Endothelial cell of umbilical vein (primary cell): Measurements from ENCODE around the gene DNAH3. TPM values are rescaled to one million over a fixed set of nuclear protein-coding genes. Genes with fewer than 3 reads are reported as not detected.

Experiments
- BruUV-seq: library from RNA; stranded (reverse); fragments of 400-500 nt; replicated peaks from 2 replicates; lab custom pipeline; 2021; lab: Mats Ljungman, UMichigan
- CTCF ChIA-PET: fragments of 300-600, 350-600 bp; sonication (Branson Sonifier 250); formaldehyde crosslinking; loops from one replicate; lab custom pipeline; 2021; ENCODE audit warnings: antibody characterized with exemption, inconsistent platforms; lab: Charles Lee
- POLR2A ChIA-PET: fragments of 300-600, 350-600 bp; sonication (Branson Sonifier 250); formaldehyde crosslinking; loops from one replicate; lab custom pipeline; 2021; ENCODE audit warnings: antibody characterized with exemption, inconsistent platforms; lab: Charles Lee
- DNase-seq: peaks from one replicate; pipeline ENCODE4 v3.0.0-alpha.2; 2011; ENCODE audit warnings: low read depth, low spot score
- FAIRE-seq: peaks from 2 replicates; lab custom pipeline; 2011; peaks lifted over from hg19 to GRCh38; lab: Jason Lieb, UNC
- H2AFZ ChIP-seq: 2 replicates; pipeline ENCODE4 v1.6.0; 2012; ENCODE audit warnings: low read depth, low read length, control low read depth, inconsistent platforms
- H3K27ac ChIP-seq: 2 replicates; pipeline ENCODE4 v1.5.1; 2011; ENCODE audit warnings: low read depth, mild to moderate bottlenecking, control low read depth, low read length, moderate library complexity; ENCODE audit not compliant: insufficient read depth
- H3K27me3 ChIP-seq, 2 experiments: 2 replicates each; pipeline versions ENCODE4 v1.6.0 to v1.6.1; 2011; ENCODE audit warnings: low read length in 2 of 2, mixed read lengths in 1 of 2; ENCODE audit not compliant: control insufficient read depth in 2 of 2, insufficient read depth in 2 of 2
- H3K36me3 ChIP-seq, 2 experiments: 2 replicates in 1 of 2; 3 replicates in 1 of 2; pipeline ENCODE4 v1.5.1; 2011; ENCODE audit warnings: low read length in 2 of 2, mild to moderate bottlenecking in 1 of 2, moderate library complexity in 1 of 2; ENCODE audit not compliant: control insufficient read depth in 2 of 2, insufficient read depth in 2 of 2; ENCODE audit errors: extremely low read depth in 1 of 2
- H3K4me1 ChIP-seq: 3 replicates; pipeline ENCODE4 v1.5.1; 2011; ENCODE audit warnings: mild to moderate bottlenecking, low read length; ENCODE audit not compliant: control insufficient read depth, insufficient read depth; ENCODE audit errors: extremely low read depth
- H3K4me2 ChIP-seq: 2 replicates; pipeline ENCODE4 v1.6.1; 2011; ENCODE audit warnings: low read length, control low read depth, mixed read lengths; ENCODE audit not compliant: insufficient read depth
- H3K4me3 ChIP-seq, 3 experiments: fragments of 200-600 bp in 1 of 3; sonication (generic), shearing (Covaris generic) in 1 of 3; replicated peaks in 1 of 3; 2 replicates each; pipeline ENCODE4 v1.5.1; 2011 to 2016; ENCODE audit warnings: control low read depth in 3 of 3, low read length in 3 of 3, mild to moderate bottlenecking in 2 of 3, inconsistent platforms in 1 of 3, low read depth in 1 of 3, moderate library complexity in 1 of 3; ENCODE audit not compliant: insufficient read depth in 1 of 3
- H3K79me2 ChIP-seq: 2 replicates; pipeline ENCODE4 v1.6.0; 2012; ENCODE audit warnings: low read length, inconsistent platforms; ENCODE audit not compliant: control insufficient read depth, insufficient read depth
- H3K9ac ChIP-seq: replicated peaks from 2 replicates; pipeline ENCODE3; 2011; ENCODE audit warnings: low read length, control low read depth; ENCODE audit not compliant: insufficient read depth; ENCODE audit errors: extremely low read depth
- H3K9me1 ChIP-seq: replicated peaks from 3 replicates; pipeline ENCODE4 v1.6.0; 2011; ENCODE audit warnings: mild to moderate bottlenecking, low read length; ENCODE audit not compliant: control insufficient read depth, insufficient read depth; ENCODE audit errors: extremely low read depth
- H3K9me3 ChIP-seq: replicated peaks from 2 replicates; pipeline ENCODE4 v1.5.1; 2012; ENCODE audit warnings: low read length, inconsistent platforms; ENCODE audit not compliant: control insufficient read depth, insufficient read depth
- H4K20me1 ChIP-seq: replicated peaks from 2 replicates; pipeline ENCODE3; 2011; ENCODE audit warnings: mild to moderate bottlenecking, low read length; ENCODE audit not compliant: control insufficient read depth, insufficient read depth; ENCODE audit errors: extremely low read depth
- CTCF ChIP-seq, 2 donors: IDR thresholded peaks; 1 replicate in 1 of 2; 2 replicates in 1 of 2; pipeline ENCODE4 v1.5.1; 2011; ENCODE audit warnings: low read length in 2 of 2, mild to moderate bottlenecking in 2 of 2, moderate library complexity in 2 of 2, control low read depth in 1 of 2, inconsistent platforms in 1 of 2, low read depth in 1 of 2; ENCODE audit not compliant: insufficient read depth in 1 of 2; ENCODE audit errors: extremely low read depth in 1 of 2
- EZH2 ChIP-seq: IDR thresholded peaks from 2 replicates; pipeline ENCODE4 v1.6.1; 2012; ENCODE audit warnings: borderline replicate concordance, low read depth, mild to moderate bottlenecking, moderate library complexity, low read length, inconsistent platforms; ENCODE audit not compliant: severe bottlenecking
- FOS ChIP-seq: IDR thresholded peaks from 2 replicates; pipeline ENCODE4 v1.6.1; 2011; ENCODE audit warnings: mild to moderate bottlenecking, low read length, moderate library complexity, borderline replicate concordance; ENCODE audit not compliant: insufficient read depth
- GATA2 ChIP-seq: IDR thresholded peaks from 2 replicates; pipeline ENCODE4 v1.7.0; 2011; ENCODE audit warnings: low read depth, mild to moderate bottlenecking, moderate library complexity, mixed read lengths, low read length; ENCODE audit not compliant: insufficient read length, insufficient read depth
- JUN ChIP-seq: IDR thresholded peaks from 2 replicates; pipeline ENCODE4 v1.6.1; 2011; ENCODE audit warnings: borderline replicate concordance, low read depth; ENCODE audit not compliant: insufficient read length, insufficient read depth
- MYC ChIP-seq: IDR thresholded peaks from one replicate; pipeline ENCODE4 v1.6.1; 2011; ENCODE audit warnings: mild to moderate bottlenecking, low read depth, low read length
- POLR2AphosphoS5 ChIP-seq: IDR thresholded peaks from 2 replicates; pipeline ENCODE4 v1.6.1; 2012; ENCODE audit warnings: low read depth, mild to moderate bottlenecking, control low read depth, low read length, moderate library complexity; ENCODE audit not compliant: insufficient read depth
- dilution Hi-C: fragments of 300-500 bp; cut with MboI; formaldehyde crosslinking; loops from one replicate; pipeline ENCODE4 v1.15.0; 2019; ENCODE audit warnings: low sequenced_read_pairs; ENCODE audit not compliant: extremely low pct_ligation_motif_present
- intact Hi-C: fragments of 100-400 bp; cut with micrococcal nuclease; formaldehyde crosslinking; loops from one replicate; pipeline ENCODE4 v1.10.0; 2022
- polyA plus RNA-seq, 4 experiments: library from polyadenylated mRNA; depleted of rRNA in 3 of 4; stranded (reverse) in 3 of 4; unstranded in 1 of 4; fragments of >200 nt; gene quantifications; 2 replicates each; pipeline versions ENCODE4 v1.2.1 to v1.2.3, GENCODE V29; 2011 to 2012; ENCODE audit warnings: missing spikeins in 1 of 4
- total RNA-seq: library from RNA; stranded (reverse); gene quantifications from 2 replicates; pipeline ENCODE4 v1.2.3, GENCODE V29; 2021

DNAH3 gene
- total and polyA plus RNA-seq, 2 donors (not counting 3 experiments of a cell fraction or from before 2014, with no cell fraction given), result not detected

GRCh38 chr16:20923876-20924275 lies 226.8 kb downstream of the DNAH3 start:
- Histone ChIP-seq H3K27me3 (no peaks in the 10 kb centered on the region), H3K27ac (no peak overlapping the region), H2AFZ (no peak overlapping the region), H3K9ac (no peak overlapping the region), H3K36me3 (peaks cover 0 to 9% of the 10 kb centered on the region in 2 experiments), H3K79me2 (no peaks in the 10 kb centered on the region), H3K9me3 (no peaks in the 10 kb centered on the region), H3K4me2 (no peak overlapping the region), H3K9me1 (no peaks in the 10 kb centered on the region), H3K4me3 (no peak overlapping the region), H4K20me1 (no peaks in the 10 kb centered on the region), H3K4me1 (no peaks in the 10 kb centered on the region)
- DNase-seq, result no peak
- ChIA-PET CTCF (interaction anchor here (1.3 to 1.4 kb wide), 2 partner anchors 72 to 74 kb away, joined by 3 to 4 read pairs; no protein-coding TSS in a partner anchor), POLR2A (interaction anchor here (0.7 kb wide), 1 partner anchor 10 kb away, joined by 4 read pairs; no protein-coding TSS in a partner anchor)
- intact Hi-C loops (no loop called here), dilution Hi-C loops (no loop called here)
- TF ChIP-seq POLR2AphosphoS5, result no peak
- FAIRE-seq, result no peak
- BruUV-seq, result no TSS peak

- no TSS peak for BruUV-seq
- FAIRE-seq (no peak), DNase-seq (no peak)
- H2AFZ ChIP-seq, result no peak overlapping the region
- H3K36me3 ChIP-seq, result peaks cover 0 to 10% of the 10 kb centered on the region in 2 experiments
- no peak overlapping the region for H3K4me2 ChIP-seq
- H3K79me2 ChIP-seq, result no peaks in the 10 kb centered on the region
- no peak overlapping the region for H3K4me3 ChIP-seq
- dilution Hi-C loops (no loop called here), intact Hi-C loops (no loop called here)
- no peak overlapping the region for H3K27ac ChIP-seq
- no peak overlapping the region for H3K9ac ChIP-seq
- POLR2A ChIA-PET, result no interaction called here
- H3K4me1 ChIP-seq, result no peaks in the 10 kb centered on the region
- CTCF ChIA-PET, result interaction anchor here (1.0 kb wide), 1 partner anchor 17 kb away, joined by 4 read pairs; no protein-coding TSS in a partner anchor
- H3K27me3 ChIP-seq, result no peaks in the 10 kb centered on the region
- H4K20me1 ChIP-seq, result no peaks in the 10 kb centered on the region
- TF ChIP-seq EZH2 (no peak), JUN (no peak), POLR2AphosphoS5 (no peak), GATA2 (no peak), MYC (no peak), CTCF (IDR thresholded peaks at IDR 0.05; ENCODE audit: extremely low read depth in 1 of 2, insufficient read depth in 1 of 2, low read depth in 1 of 2, low read length in 2 of 2) (no peak), FOS (no peak)
- H3K9me1 ChIP-seq, result no peaks in the 10 kb centered on the region
- H3K9me3 ChIP-seq, result no peaks in the 10 kb centered on the region
Observed at GRCh38 chr16:20920799-20921198, 229.8 kb downstream of the DNAH3 start.
